PFSK-1 (cell line): ENCODE data around the gene SIRT3.

Source experiments
- FOXP2 ChIP-seq: optimal IDR thresholded peaks from 2 replicates; pipeline ENCODE3; 2011; ENCODE audit warnings: borderline replicate concordance, control low read depth, inconsistent platforms; ENCODE audit not compliant: insufficient read depth; ENCODE audit errors: extremely low read length, extremely low read depth
- POLR2AphosphoS5 ChIP-seq: IDR thresholded peaks from 2 replicates; pipeline ENCODE4 v1.6.1; 2012; ENCODE audit warnings: low read depth, mild to moderate bottlenecking, control low read depth, low read length, moderate library complexity
- REST ChIP-seq, 2 experiments: IDR thresholded peaks; 2 replicates each; pipeline versions ENCODE4 v1.6.1 to v1.8.0; 2011 to 2012; ENCODE audit warnings: low read depth in 2 of 2, low read length in 2 of 2, control low read depth in 1 of 2, inconsistent platforms in 1 of 2, mild to moderate bottlenecking in 1 of 2, moderate library complexity in 1 of 2; ENCODE audit not compliant: insufficient read depth in 1 of 2
- SIN3A ChIP-seq: IDR thresholded peaks from 2 replicates; pipeline ENCODE4 v1.6.1; 2012; ENCODE audit warnings: mild to moderate bottlenecking, low read length, moderate library complexity, borderline replicate concordance; ENCODE audit not compliant: insufficient read depth
- TAF1 ChIP-seq: IDR thresholded peaks from 2 replicates; pipeline ENCODE4 v1.6.1; 2012; ENCODE audit warnings: low read length, control low read depth, borderline replicate concordance; ENCODE audit not compliant: insufficient read depth

The SIRT3 gene

GRCh38 chr11:269146-269890 is 33.2 kb upstream of the SIRT3 start:
- TF ChIP-seq POLR2AphosphoS5 (no peak), SIN3A (no peak), TAF1 (0 out of 2 replicates have a peak, but pooled peaks have one; percentile 17)

GRCh38 chr11:268716-269145 is 32.6 kb upstream of the SIRT3 start:
- peak; percentile 96 for TF ChIP-seq FOXP2

- TF ChIP-seq FOXP2, result no peak
- TF ChIP-seq SIN3A, result no peak
- no peak for TF ChIP-seq TAF1
These were observed 31.4 kb upstream of the SIRT3 start for GRCh38 chr11:267491-267994.

GRCh38 chr11:266676-267439 is 30.7 kb upstream of the SIRT3 start:
- TF ChIP-seq FOXP2 (no peak), REST (IDR thresholded peaks at IDR 0.05; ENCODE audit: insufficient read depth in 1 of 2, low read depth in 2 of 2, low read length in 2 of 2) (no peak), POLR2AphosphoS5 (no peak), SIN3A (no peak), TAF1 (no peak)

GRCh38 chr11:261624-262023 is 25.5 kb upstream of the SIRT3 start:
- TF ChIP-seq SIN3A (no peak), FOXP2 (no peak), REST (IDR thresholded peaks at IDR 0.05; ENCODE audit: insufficient read depth in 1 of 2, low read depth in 2 of 2, low read length in 2 of 2) (no peak), POLR2AphosphoS5 (no peak), TAF1 (no peak)

- TF ChIP-seq FOXP2 (no peak), SIN3A (no peak), REST (IDR thresholded peaks at IDR 0.05; ENCODE audit: insufficient read depth in 1 of 2, low read depth in 2 of 2, low read length in 2 of 2) (no peak), POLR2AphosphoS5 (no peak), TAF1 (no peak)
These were observed 23.3 kb upstream of the SIRT3 start for GRCh38 chr11:259413-259812.
